Tibial nerve (tissue), 4 donors: ENCODE measurements around the gene ID2. TPM values are rescaled to one million over a fixed set of nuclear protein-coding genes. Genes with fewer than 3 reads are reported as not detected.

Experiments used
- DNase-seq, 2 donors: peaks; one replicate each; pipeline ENCODE4 v3.0.0-alpha.2; 2019; ENCODE audit warnings: low spot score in 2 of 2
- H3K27ac ChIP-seq, 4 donors: fragments of 200-600 bp; sonication (generic) in 3 of 4; one replicate each; pipeline ENCODE4 v1.5.1; 2017 to 2019; ENCODE audit warnings: mild to moderate bottlenecking in 1 of 4
- H3K27me3 ChIP-seq, 2 donors: fragments of 200-600 bp; sonication (generic) in 1 of 2; one replicate each; pipeline versions ENCODE4 v1.5.1 to v1.6.0; 2017 to 2019
- H3K36me3 ChIP-seq, 3 donors: fragments of 200-600 bp; sonication (generic); one replicate each; pipeline ENCODE4 v1.5.1; 2018 to 2019
- H3K4me1 ChIP-seq, 4 donors: fragments of 200-600 bp; sonication (generic) in 3 of 4; one replicate each; pipeline ENCODE4 v1.5.1; 2017 to 2019
- H3K4me3 ChIP-seq, 4 donors: fragments of 200-600 bp; sonication (generic) in 3 of 4; one replicate each; pipeline ENCODE4 v1.5.1; 2017 to 2019; ENCODE audit warnings: mild to moderate bottlenecking in 1 of 4, moderate library complexity in 1 of 4
- H3K9me3 ChIP-seq, 4 donors: fragments of 200-600 bp; sonication (generic) in 3 of 4; one replicate each; pipeline ENCODE4 v1.5.1; 2017 to 2019
- CTCF ChIP-seq, 5 experiments: fragments of 200-600 bp in 3 of 5; fragments of 450-650 bp in 2 of 5; sonication (generic) in 3 of 5; IDR thresholded peaks; one replicate each; pipeline ENCODE4 v1.5.1; 2016 to 2019; ENCODE audit warnings: antibody characterized with exemption in 5 of 5, mild to moderate bottlenecking in 3 of 5, moderate library complexity in 2 of 5
- EP300 ChIP-seq, 2 donors: sonication (generic); formaldehyde crosslinking; IDR thresholded peaks; one replicate each; pipeline ENCODE4 v1.6.1; 2017; ENCODE audit warnings: antibody characterized with exemption in 2 of 2, mild to moderate bottlenecking in 1 of 2
- POLR2A ChIP-seq, 2 donors: fragments of 450-650 bp; IDR thresholded peaks; one replicate each; pipeline ENCODE4 v1.6.1; 2017; ENCODE audit warnings: antibody characterized with exemption in 2 of 2, mild to moderate bottlenecking in 2 of 2, moderate library complexity in 2 of 2
- WGBS, 2 donors: methylation state at CpG; one replicate each; pipeline ENCODE4 v1.1.5; 2018; 5-methylcytosine and 5-hydroxymethylcytosine counted together
- total RNA-seq, 4 donors: library from RNA; depleted of rRNA; stranded (reverse); fragments of >200 nt; gene quantifications; one replicate each; pipeline ENCODE4 v1.1.0, GENCODE V29; 2016

The ID2 gene
- total RNA-seq, 4 donors from 2014 or later = 145 to 208 (median 166) TPM

GRCh38 chr2:8663997-8664396, 17.9 kb upstream of the ID2 start:
- H3K36me3 ChIP-seq = no peaks in the 10 kb centered on the region
- peaks cover 0 to 17% (median 2%) of the 10 kb centered on the region in 4 donors for H3K4me1 ChIP-seq
- no peak for DNase-seq
- no peaks in the 10 kb centered on the region for H3K9me3 ChIP-seq
- H3K27ac ChIP-seq = no peak overlapping the region
- no peak overlapping the region for H3K4me3 ChIP-seq
- 79 to 81% methylated on average over 13 of the region's 13 CpGs for WGBS, 2 donors
- H3K27me3 ChIP-seq = no peaks in the 10 kb centered on the region
- no peak for TF ChIP-seq POLR2A (IDR thresholded peaks at IDR 0.05)
- TF ChIP-seq CTCF (IDR thresholded peaks at IDR 0.05) = no peak
- TF ChIP-seq EP300 (IDR thresholded peaks at IDR 0.05) = no peak

GRCh38 chr2:8666581-8666980, 15.3 kb upstream of the ID2 start:
- Histone ChIP-seq H3K4me1 (peaks cover 0 to 30% (median 8%) of the 10 kb centered on the region in 4 donors), H3K27me3 (no peaks in the 10 kb centered on the region), H3K27ac (no peak overlapping the region), H3K9me3 (no peaks in the 10 kb centered on the region), H3K36me3 (no peaks in the 10 kb centered on the region), H3K4me3 (no peak overlapping the region)
- DNase-seq = no peak
- TF ChIP-seq EP300 (IDR thresholded peaks at IDR 0.05) (no peak), POLR2A (IDR thresholded peaks at IDR 0.05) (no peak), CTCF (IDR thresholded peaks at IDR 0.05) (no peak)
- WGBS, 2 donors = 94 to 95% methylated on average over 5 of the region's 5 CpGs

GRCh38 chr2:8667896-8668512, 13.9 kb upstream of the ID2 start:
- TF ChIP-seq EP300 (IDR thresholded peaks at IDR 0.05) (no peak), POLR2A (IDR thresholded peaks at IDR 0.05) (no peak), CTCF (IDR thresholded peaks at IDR 0.05) (no peak)
- H3K4me3 ChIP-seq = no peak overlapping the region
- H3K4me1 ChIP-seq = peaks cover 0 to 21% (median 6%) of the 10 kb centered on the region in 4 donors
- DNase-seq = no peak
- 88 to 92% methylated on average over 6 of the region's 6 CpGs for WGBS, 2 donors
- H3K9me3 ChIP-seq = no peaks in the 10 kb centered on the region
- no peaks in the 10 kb centered on the region for H3K36me3 ChIP-seq
- no peak overlapping the region for H3K27ac ChIP-seq
- no peaks in the 10 kb centered on the region for H3K27me3 ChIP-seq

GRCh38 chr2:8669157-8669817, 12.6 kb upstream of the ID2 start:
- no peak overlapping the region for H3K4me3 ChIP-seq
- 12 to 62% methylated on average over 3 of the region's 3 CpGs for WGBS, 2 donors
- H3K4me1 ChIP-seq = peaks cover 0 to 21% (median 6%) of the 10 kb centered on the region in 4 donors
- peaks cover 0 to 6% (median 0%) of the 10 kb centered on the region in 4 donors for H3K9me3 ChIP-seq
- DNase-seq = peak in 1 of 2 donors; percentile 11
- H3K27ac ChIP-seq = peak overlapping the region in 2 of 4 donors; percentile 53 to 74
- H3K27me3 ChIP-seq = no peaks in the 10 kb centered on the region
- no peak for TF ChIP-seq CTCF (IDR thresholded peaks at IDR 0.05)
- TF ChIP-seq POLR2A (IDR thresholded peaks at IDR 0.05) = no peak
- peak in 1 of 2 donors; percentile 55 for TF ChIP-seq EP300 (IDR thresholded peaks at IDR 0.05)
- no peaks in the 10 kb centered on the region for H3K36me3 ChIP-seq

- no peaks in the 10 kb centered on the region for H3K36me3 ChIP-seq
- H3K27ac ChIP-seq = peak overlapping the region in 1 of 4 donors; percentile 74
- DNase-seq = no peak
- TF ChIP-seq CTCF (IDR thresholded peaks at IDR 0.05) (no peak), EP300 (IDR thresholded peaks at IDR 0.05) (no peak), POLR2A (IDR thresholded peaks at IDR 0.05) (no peak)
- peaks cover 0 to 17% (median 0%) of the 10 kb centered on the region in 4 donors for H3K9me3 ChIP-seq
- H3K4me3 ChIP-seq = no peak overlapping the region
- WGBS, 2 donors = 95% methylated on average over 7 of the region's 7 CpGs
- H3K27me3 ChIP-seq = no peaks in the 10 kb centered on the region
- H3K4me1 ChIP-seq = peaks cover 0 to 28% (median 6%) of the 10 kb centered on the region in 4 donors
Measured at GRCh38 chr2:8670580-8670979, 11.3 kb upstream of the ID2 start.
